Stimulated activated CD4-positive, alpha-beta T cell treated with anti-CD3 and anti-CD28 coated beads, Interleukin-2, amount 100 ng/mL, for 24 hours (primary cell): ENCODE data around the gene TH.
"Not testable (repeated sequence)": the region's sequence is repeated elsewhere in the genome, so short reads cannot be mapped to it uniquely, and the experiment has no call there.

Experiments
- DNase-seq, 2 donors: peaks; one replicate each; pipeline ENCODE4 v3.0.0-alpha.2; 2020

Gene TH

DNA sequence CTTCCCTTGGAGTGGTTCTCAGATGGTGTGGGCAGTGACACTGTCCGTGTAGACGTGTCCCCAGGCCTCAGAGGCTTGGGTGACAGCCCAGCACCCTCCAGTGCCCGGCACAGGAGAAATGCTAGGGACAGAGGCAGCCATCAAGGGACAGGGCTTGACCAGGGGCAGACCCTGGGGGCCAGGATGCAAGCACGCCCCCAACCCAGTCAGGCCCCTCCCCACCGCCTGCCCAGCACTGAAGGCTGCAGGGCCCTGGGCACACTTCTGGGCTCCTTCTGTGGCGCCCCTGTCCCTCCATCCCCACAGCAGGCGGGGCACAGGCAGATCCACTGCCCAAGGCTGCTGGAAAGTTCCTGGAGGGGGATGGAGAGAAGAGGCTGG is 43.5 kb downstream of the TH start:
- no peak for DNase-seq

DNA sequence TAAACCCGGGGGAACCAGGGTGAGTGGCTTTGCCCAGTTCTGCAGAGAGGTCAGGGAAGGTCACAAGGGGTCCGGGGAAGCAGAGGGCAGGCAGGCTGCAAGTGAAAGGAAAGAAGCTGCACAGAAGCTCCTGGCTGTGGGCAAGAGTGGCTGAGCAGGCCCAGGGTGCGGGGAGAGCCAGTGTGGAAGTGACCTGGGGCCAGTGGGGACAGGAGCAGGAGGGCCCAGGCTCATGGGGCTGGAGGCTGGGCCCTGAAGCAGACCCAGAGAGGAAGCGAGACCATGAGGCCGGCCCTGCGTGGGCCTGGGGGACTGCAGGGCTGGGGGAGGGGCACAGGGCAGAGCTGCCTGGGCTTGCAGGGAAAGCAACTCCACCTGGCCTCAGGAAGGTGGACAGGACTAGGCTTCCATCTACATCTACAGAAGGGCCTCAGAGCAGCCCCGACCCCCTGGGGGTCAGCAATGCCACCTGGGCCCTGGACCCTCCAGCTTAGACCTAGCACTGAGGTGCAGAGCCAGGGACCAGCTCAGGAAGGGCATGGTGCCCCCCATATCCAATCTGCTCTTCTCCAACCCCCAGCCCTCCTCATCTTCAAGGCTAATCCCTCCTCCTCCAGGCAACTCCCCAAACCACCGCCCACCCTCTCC is 44.0 kb downstream of the TH start:
- no peak for DNase-seq

GRCh38 chr11:2126520-2127085 is 45.0 kb downstream of the TH start:
- no peak for DNase-seq

DNA sequence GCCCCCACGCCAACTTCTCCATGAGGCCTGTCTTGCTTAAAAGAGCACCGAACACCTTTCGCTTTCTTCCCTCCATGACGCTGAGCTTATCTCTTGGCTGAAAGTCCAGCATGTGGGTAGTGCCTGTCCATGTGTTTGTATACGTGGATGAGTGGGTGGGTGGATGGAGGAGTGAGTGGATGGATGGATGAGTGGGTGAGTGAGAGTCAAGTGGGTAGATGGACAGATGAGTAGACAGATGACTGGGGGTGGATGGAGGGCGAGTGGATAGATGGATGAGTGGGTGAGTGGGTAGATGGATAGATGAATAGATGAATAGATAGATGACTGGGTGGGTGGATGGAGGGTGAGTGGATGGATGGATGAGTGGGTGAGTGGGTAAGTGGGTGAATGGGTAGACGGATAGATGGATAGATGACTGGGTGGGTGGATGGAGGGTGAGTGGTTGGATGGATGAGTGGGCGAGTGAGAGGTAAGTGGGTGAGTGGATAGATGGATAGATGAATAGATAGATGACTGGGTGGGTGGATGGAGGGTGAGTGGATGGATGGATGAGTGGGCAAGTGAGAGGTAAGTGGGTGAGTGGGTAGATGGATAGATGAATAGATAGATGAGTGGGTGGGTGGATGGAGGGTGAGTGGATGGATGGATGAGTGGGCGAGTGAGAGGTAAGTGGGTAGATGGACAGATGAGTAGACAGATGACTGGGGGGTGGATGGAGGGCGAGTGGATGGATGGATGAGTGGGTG is 46.7 kb downstream of the TH start:
- not testable (repeated sequence) for DNase-seq

- DNase-seq, result no peak
Measured at GRCh38 chr11:2123628-2123960, 48.0 kb downstream of the TH start.

- no peak for DNase-seq
Measured at GRCh38 chr11:2122907-2123627, 48.5 kb downstream of the TH start.

DNA sequence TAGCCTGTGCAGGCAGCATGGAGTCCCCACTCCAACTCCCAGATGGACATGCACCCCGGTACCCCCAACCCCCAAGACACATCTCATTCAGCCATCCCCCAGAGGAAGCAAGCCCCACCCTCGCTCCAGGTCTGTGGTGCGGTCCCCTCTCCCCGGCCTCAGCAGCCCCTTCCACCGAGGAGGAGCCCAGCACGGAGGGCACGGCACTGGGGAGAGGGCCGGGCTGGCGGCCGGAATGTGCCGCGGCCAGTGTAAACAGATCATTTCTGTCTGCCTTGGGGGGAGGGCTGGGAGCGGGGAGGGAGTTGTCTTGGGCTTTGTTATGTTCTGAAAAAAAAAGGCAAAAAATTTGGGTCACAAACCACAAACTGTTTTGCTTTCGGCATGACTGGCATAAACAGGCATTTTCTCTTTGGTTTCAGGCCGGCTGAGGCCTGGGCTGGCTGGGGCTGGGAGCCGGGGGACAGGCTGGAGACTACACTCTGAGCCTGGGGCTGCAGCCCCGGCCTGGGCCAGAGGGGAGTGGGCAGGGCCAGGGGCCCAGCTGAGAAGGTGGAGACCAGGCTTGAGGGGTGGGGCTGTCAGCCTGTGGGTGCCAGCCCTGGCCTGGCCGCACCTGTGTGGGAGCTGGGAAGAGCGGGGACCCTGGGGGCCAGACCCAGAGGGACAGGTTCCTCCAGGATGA is 49.3 kb downstream of the TH start:
- no peak for DNase-seq

GRCh38 chr11:2121227-2122130 is 50.1 kb downstream of the TH start:
- DNase-seq, result no peak

- DNase-seq, result no peak
Measured at GRCh38 chr11:2120359-2121100, 51.1 kb downstream of the TH start.

DNA sequence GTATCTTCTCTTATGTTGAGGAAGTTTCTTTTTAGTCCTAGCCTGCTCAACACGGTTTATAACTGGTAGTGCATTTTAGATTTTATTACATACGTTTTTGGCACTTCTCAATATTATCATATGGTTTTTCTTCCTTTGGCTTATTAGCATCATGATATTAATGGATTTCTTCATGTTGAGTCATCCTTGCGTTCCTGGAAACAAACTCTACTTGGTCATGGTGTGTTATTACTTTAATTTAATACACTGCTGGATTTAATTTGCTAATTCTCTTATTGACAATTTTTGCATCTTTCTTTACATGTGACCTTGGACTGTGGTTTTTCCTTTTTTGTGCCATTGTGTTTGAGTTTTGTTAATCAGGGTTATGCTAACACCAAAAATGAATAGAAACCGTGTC is 52.9 kb downstream of the TH start:
- no peak for DNase-seq

DNA sequence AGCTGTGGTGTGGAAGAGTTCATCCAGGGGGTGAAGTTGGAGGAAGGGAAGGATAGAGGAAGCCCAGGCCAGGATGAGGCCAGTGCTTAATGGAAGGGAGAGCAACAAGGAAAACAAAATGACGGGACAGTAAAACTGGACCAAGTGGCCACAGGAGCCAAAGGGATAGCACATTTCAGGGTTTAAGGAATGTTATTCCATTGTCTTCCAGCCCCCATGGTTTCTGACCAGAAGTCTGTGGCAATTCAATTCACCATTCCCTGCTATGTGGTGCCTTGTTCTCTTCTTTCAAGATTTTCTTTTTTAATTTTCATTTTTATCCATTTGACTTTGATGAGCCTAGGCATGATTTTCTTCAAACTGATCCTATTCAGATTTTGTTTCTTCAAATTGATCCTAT is 54.9 kb downstream of the TH start:
- DNase-seq, result no peak

- no peak for DNase-seq
Measured at GRCh38 chr11:2115308-2115707, 56.3 kb downstream of the TH start.

GRCh38 chr11:2114430-2115241 is 57.0 kb downstream of the TH start:
- no peak for DNase-seq
